Mesothelial cell of epicardium (in vitro differentiated cells): ENCODE measurements around the gene MMD. TPM values are rescaled to one million over a fixed set of nuclear protein-coding genes. Genes with fewer than 3 reads are reported as not detected.

Experiments
- DNase-seq, 2 experiments: peaks; one replicate each; pipeline ENCODE4 v3.0.0; 2021; ENCODE audit warnings: low spot score in 2 of 2; ENCODE audit not compliant: unreplicated experiment in 2 of 2
- H3K27ac Mint-ChIP-seq: 2 replicates; pipeline ENCODE4 v1.8.0; 2021; ENCODE audit warnings: mixed read lengths
- H3K27me3 Mint-ChIP-seq: 2 replicates; pipeline ENCODE4 v1.8.0; 2021; ENCODE audit warnings: low read depth, mixed read lengths
- H3K36me3 Mint-ChIP-seq: 2 replicates; pipeline ENCODE4 v1.8.0; 2021; ENCODE audit warnings: mixed read lengths
- H3K4me1 Mint-ChIP-seq: 2 replicates; pipeline ENCODE4 v1.8.0; 2021; ENCODE audit warnings: mixed read lengths
- H3K4me3 Mint-ChIP-seq: 2 replicates; pipeline ENCODE4 v1.8.0; 2021; ENCODE audit warnings: mild to moderate bottlenecking, moderate library complexity, mixed read lengths
- H3K9me3 Mint-ChIP-seq: 2 replicates; pipeline ENCODE4 v1.8.0; 2021; ENCODE audit warnings: mixed read lengths
- CTCF ChIP-seq: fragments of 200-600 bp; sonication (generic); IDR thresholded peaks from one replicate; pipeline ENCODE4 v1.5.0; 2021; ENCODE audit warnings: antibody characterized with exemption; ENCODE audit not compliant: unreplicated experiment
- total RNA-seq: library from RNA; stranded (reverse); gene quantifications from 3 replicates; pipeline ENCODE4 v1.2.1, GENCODE V29; 2021

Gene MMD
- total RNA-seq, 1 donor from 2014 or later: 36.6 TPM

- Mint-ChIP-seq H3K4me1 (peaks cover 60% of the 10 kb centered on the region), H3K4me3 (no peak overlapping the region), H3K27me3 (no peaks in the 10 kb centered on the region), H3K36me3 (no peaks in the 10 kb centered on the region), H3K27ac (peak overlapping the region; percentile 85), H3K9me3 (peaks cover 3% of the 10 kb centered on the region)
- DNase-seq: no peak
- TF ChIP-seq CTCF: no peak
Measured at GRCh38 chr17:55442462-55442861, 20.8 kb upstream of the MMD start.

GRCh38 chr17:55441544-55441943 is 19.9 kb upstream of the MMD start:
- no peaks in the 10 kb centered on the region for H3K27me3 Mint-ChIP-seq
- peaks cover 63% of the 10 kb centered on the region for H3K4me1 Mint-ChIP-seq
- TF ChIP-seq CTCF: no peak
- H3K36me3 Mint-ChIP-seq: no peaks in the 10 kb centered on the region
- H3K9me3 Mint-ChIP-seq: peaks cover 3% of the 10 kb centered on the region
- no peak for DNase-seq
- no peak overlapping the region for H3K4me3 Mint-ChIP-seq
- H3K27ac Mint-ChIP-seq: no peak overlapping the region

GRCh38 chr17:55440391-55440790 is 18.8 kb upstream of the MMD start:
- no peak for TF ChIP-seq CTCF
- peak overlapping the region; percentile 36 for H3K27ac Mint-ChIP-seq
- H3K9me3 Mint-ChIP-seq: peaks cover 3% of the 10 kb centered on the region
- H3K4me1 Mint-ChIP-seq: peaks cover 65% of the 10 kb centered on the region
- H3K4me3 Mint-ChIP-seq: no peak overlapping the region
- H3K27me3 Mint-ChIP-seq: no peaks in the 10 kb centered on the region
- no peaks in the 10 kb centered on the region for H3K36me3 Mint-ChIP-seq
- no peak for DNase-seq

- H3K4me3 Mint-ChIP-seq: no peak overlapping the region
- H3K9me3 Mint-ChIP-seq: peaks cover 3% of the 10 kb centered on the region
- H3K27ac Mint-ChIP-seq: peak overlapping the region; percentile 45
- TF ChIP-seq CTCF: no peak
- no peak for DNase-seq
- peaks cover 58% of the 10 kb centered on the region for H3K4me1 Mint-ChIP-seq
- no peaks in the 10 kb centered on the region for H3K36me3 Mint-ChIP-seq
- H3K27me3 Mint-ChIP-seq: no peaks in the 10 kb centered on the region
Measured at GRCh38 chr17:55437159-55437605, 15.5 kb upstream of the MMD start.

GRCh38 chr17:55436224-55437158 is 14.9 kb upstream of the MMD start:
- H3K9me3 Mint-ChIP-seq: peaks cover 3% of the 10 kb centered on the region
- H3K27me3 Mint-ChIP-seq: no peaks in the 10 kb centered on the region
- no peak overlapping the region for H3K4me3 Mint-ChIP-seq
- no peak for DNase-seq
- no peak for TF ChIP-seq CTCF
- H3K36me3 Mint-ChIP-seq: no peaks in the 10 kb centered on the region
- H3K4me1 Mint-ChIP-seq: peaks cover 55% of the 10 kb centered on the region
- H3K27ac Mint-ChIP-seq: no peak overlapping the region
